Measurements from ENCODE around the gene MAFB. TPM values are rescaled to one million over a fixed set of nuclear protein-coding genes. Genes with fewer than 3 reads are reported as not detected.

The MAFB gene
- total and polyA plus RNA-seq, 10 donors = 18.7 to 295 (median 180) TPM

GRCh38 chr20:40659567-40659966 is 29.5 kb downstream of the MAFB start:
- H3K9me3 ChIP-seq = no peaks in the 10 kb centered on the region
- intact Hi-C loops (cut with DNase I; ENCODE audit: low total_unique reads) = no loop called here
- DNase-seq = no peak
- peaks cover 0 to 4% (median 0%) of the 10 kb centered on the region in 7 donors for H3K27me3 ChIP-seq (replicated peaks in 1 of 7)
- H3K27ac ChIP-seq = no peak overlapping the region
- no peak overlapping the region for H3K4me3 ChIP-seq
- 68 to 93% (median 87%) methylated on average over 3 of the region's 3 CpGs for WGBS, 5 donors
- no peaks in the 10 kb centered on the region for H3K4me1 ChIP-seq
- no peaks in the 10 kb centered on the region for H3K36me3 ChIP-seq
- no peak for TF ChIP-seq CTCF (IDR thresholded peaks at IDR 0.05 in 8 of 11, conservative IDR thresholded peaks at IDR 0.05 in 3 of 11)
- no peak for TF ChIP-seq POLR2AphosphoS5 (IDR thresholded peaks at IDR 0.05)
- no peak for TF ChIP-seq POLR2A (IDR thresholded peaks at IDR 0.05)

DNA sequence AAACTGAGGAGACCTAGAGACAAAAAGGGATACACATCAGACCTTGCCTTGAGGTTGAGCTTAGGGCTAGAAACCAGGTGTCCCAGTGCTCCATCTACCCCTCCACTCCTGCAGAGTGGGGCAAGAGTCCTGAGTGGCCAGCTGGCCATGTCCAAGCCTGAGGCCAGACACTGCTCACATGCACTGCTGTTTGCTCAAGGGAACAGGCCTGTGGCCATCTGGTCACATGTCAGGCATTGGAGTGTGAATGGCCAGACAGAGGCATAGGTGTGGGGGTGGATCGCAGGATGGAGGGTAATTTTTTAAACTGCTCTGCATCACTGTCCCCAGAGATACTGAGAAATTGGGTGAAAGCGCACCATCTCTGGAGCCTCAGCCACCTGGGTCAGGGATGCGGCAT is 30.5 kb downstream of the MAFB start:
- H3K9me3 ChIP-seq = no peaks in the 10 kb centered on the region
- H3K36me3 ChIP-seq = no peaks in the 10 kb centered on the region
- intact Hi-C loops (cut with DNase I; ENCODE audit: low total_unique reads) = no loop called here
- no peak overlapping the region for H3K4me3 ChIP-seq
- no peaks in the 10 kb centered on the region for H3K4me1 ChIP-seq
- H3K27me3 ChIP-seq (replicated peaks in 1 of 7) = peaks cover 0 to 4% (median 0%) of the 10 kb centered on the region in 7 donors
- WGBS, 5 donors = 94 to 100% (median 99%) methylated on average over 3 of the region's 3 CpGs
- TF ChIP-seq CTCF (IDR thresholded peaks at IDR 0.05 in 8 of 11, conservative IDR thresholded peaks at IDR 0.05 in 3 of 11) (no peak), POLR2AphosphoS5 (IDR thresholded peaks at IDR 0.05) (no peak), POLR2A (IDR thresholded peaks at IDR 0.05) (no peak)
- DNase-seq = no peak
- H3K27ac ChIP-seq = no peak overlapping the region

DNA sequence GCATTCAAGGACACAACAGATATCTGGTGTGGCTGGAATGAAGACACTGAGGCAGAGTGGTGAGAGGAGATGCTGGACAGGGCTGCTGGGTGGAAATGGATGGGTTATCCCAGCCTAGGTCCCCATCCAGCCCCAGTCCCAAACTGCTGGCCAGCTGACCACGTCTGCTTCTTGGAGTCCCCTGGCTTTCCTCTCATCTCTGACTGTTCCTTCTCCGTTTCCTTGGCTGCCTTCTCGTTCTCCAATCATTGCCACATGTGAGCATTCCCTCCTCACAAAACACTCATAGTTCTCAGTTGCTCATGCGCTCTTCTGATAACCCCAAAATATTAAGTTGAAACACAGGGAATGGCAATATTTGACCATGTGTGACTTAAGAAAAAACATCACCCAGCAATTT is 31.5 kb downstream of the MAFB start:
- Histone ChIP-seq H3K9me3 (no peaks in the 10 kb centered on the region), H3K27ac (no peak overlapping the region), H3K4me1 (no peaks in the 10 kb centered on the region), H3K36me3 (no peaks in the 10 kb centered on the region), H3K27me3 (replicated peaks in 1 of 7) (peaks cover 0 to 4% (median 0%) of the 10 kb centered on the region in 7 donors), H3K4me3 (no peak overlapping the region)
- no peak for DNase-seq
- intact Hi-C loops (cut with DNase I; ENCODE audit: low total_unique reads) = no loop called here
- TF ChIP-seq POLR2A (IDR thresholded peaks at IDR 0.05) (no peak), CTCF (IDR thresholded peaks at IDR 0.05 in 8 of 11, conservative IDR thresholded peaks at IDR 0.05 in 3 of 11) (no peak), POLR2AphosphoS5 (IDR thresholded peaks at IDR 0.05) (no peak)
- WGBS, 5 donors = 63 to 89% (median 80%) methylated on average over 4 of the region's 4 CpGs

DNA sequence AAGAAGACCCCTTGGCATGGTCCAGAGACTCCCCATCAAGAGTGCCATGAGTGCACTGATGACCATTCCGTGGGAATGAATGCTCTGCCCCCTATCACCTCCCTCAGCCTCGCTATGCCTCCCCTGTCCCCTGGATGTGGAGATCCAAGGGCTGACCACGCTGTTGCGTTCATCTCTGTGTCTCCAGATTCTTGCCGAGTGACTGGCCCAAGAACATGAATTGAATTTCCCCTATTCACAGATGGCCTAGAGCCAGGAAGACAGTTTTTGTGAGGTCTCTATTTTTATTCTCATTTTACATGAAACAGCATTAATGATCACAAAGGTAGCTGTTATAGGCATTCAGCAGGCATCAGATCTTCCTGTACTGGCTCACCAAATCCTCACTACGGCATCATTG is 33.6 kb downstream of the MAFB start:
- no peak for TF ChIP-seq CTCF (IDR thresholded peaks at IDR 0.05 in 8 of 11, conservative IDR thresholded peaks at IDR 0.05 in 3 of 11)
- TF ChIP-seq POLR2AphosphoS5 (IDR thresholded peaks at IDR 0.05) = no peak
- TF ChIP-seq POLR2A (IDR thresholded peaks at IDR 0.05) = no peak
- Histone ChIP-seq H3K4me1 (peaks cover 0 to 14% (median 9%) of the 10 kb centered on the region in 6 donors), H3K27ac (no peak overlapping the region), H3K27me3 (replicated peaks in 1 of 7) (peaks cover 0 to 4% (median 0%) of the 10 kb centered on the region in 7 donors), H3K9me3 (no peaks in the 10 kb centered on the region), H3K36me3 (no peaks in the 10 kb centered on the region), H3K4me3 (no peak overlapping the region)
- WGBS, 5 donors = 82 to 92% (median 87%) methylated on average over 6 of the region's 6 CpGs
- no peak for DNase-seq
- intact Hi-C loops (cut with DNase I; ENCODE audit: low total_unique reads) = no loop called here
